OCI-LY7 (cell line): ENCODE measurements around the gene IER5. TPM values are rescaled to one million over a fixed set of nuclear protein-coding genes. Genes with fewer than 3 reads are reported as not detected.
"Not testable (repeated sequence)": the region's sequence is repeated elsewhere in the genome, so short reads cannot be mapped to it uniquely, and the experiment has no call there.

ENCODE experiments used
- BruUV-seq: library from RNA; stranded (reverse); fragments of 400-500 nt; replicated peaks from 2 replicates; lab custom pipeline; 2021; lab: Mats Ljungman, UMichigan
- CTCF ChIA-PET: fragments of 300-600 bp; sonication (Branson Sonifier 250); formaldehyde crosslinking; loops from one replicate; lab custom pipeline; 2022; ENCODE audit warnings: antibody characterized with exemption; ENCODE audit not compliant: unreplicated experiment; lab: Charles Lee
- POLR2A ChIA-PET: fragments of 300-600 bp; sonication (Branson Sonifier 250); formaldehyde crosslinking; loops from one replicate; lab custom pipeline; 2022; ENCODE audit warnings: antibody characterized with exemption; lab: Charles Lee
- DNase-seq: peaks from one replicate; pipeline ENCODE4 v3.0.0-alpha.2; 2015; ENCODE audit warnings: low spot score
- H2AFZ ChIP-seq: fragments of 200-600 bp; sonication (generic), shearing (Covaris generic); 2 replicates; pipeline ENCODE4 v1.6.1; 2014; ENCODE audit warnings: mild to moderate bottlenecking, antibody characterized with exemption, low read length, moderate library complexity
- H3K27ac ChIP-seq: fragments of 200-600 bp; sonication (generic); 2 replicates; pipeline ENCODE4 v1.5.1; 2014; ENCODE audit warnings: mixed run types, low read depth, mild to moderate bottlenecking, moderate library complexity, low read length, inconsistent platforms; ENCODE audit not compliant: poor library complexity, severe bottlenecking
- H3K36me3 ChIP-seq: fragments of 200-600 bp; sonication (generic); 2 replicates; pipeline ENCODE4 v1.6.1; 2014; ENCODE audit warnings: mild to moderate bottlenecking, antibody characterized with exemption, low read length, moderate library complexity, mixed read lengths; ENCODE audit not compliant: insufficient read depth
- H3K4me1 ChIP-seq: fragments of 200-600 bp; sonication (generic); 2 replicates; pipeline ENCODE4 v1.5.1; 2014; ENCODE audit warnings: mild to moderate bottlenecking, low read length; ENCODE audit not compliant: insufficient read depth, poor library complexity, severe bottlenecking
- H3K4me2 ChIP-seq: fragments of 200-600 bp; sonication (generic); 2 replicates; pipeline ENCODE4 v1.6.1; 2014; ENCODE audit warnings: mild to moderate bottlenecking, low read length
- H3K4me3 ChIP-seq: fragments of 200-600 bp; sonication (generic); 2 replicates; pipeline ENCODE4 v1.5.1; 2014; ENCODE audit warnings: mild to moderate bottlenecking, low read depth, low read length; ENCODE audit not compliant: poor library complexity, severe bottlenecking
- H3K79me2 ChIP-seq: fragments of 200-600 bp; sonication (generic); 2 replicates; pipeline ENCODE4 v1.6.1; 2016; ENCODE audit warnings: low read depth, mild to moderate bottlenecking, low read length, moderate library complexity, mixed read lengths; ENCODE audit not compliant: insufficient read depth
- H3K9me2 ChIP-seq: fragments of 200-600 bp; sonication (generic); 2 replicates; pipeline ENCODE4 v1.6.1; 2016; ENCODE audit warnings: mild to moderate bottlenecking, low read length, mixed read lengths; ENCODE audit not compliant: insufficient read depth
- H3K9me3 ChIP-seq: fragments of 200-600 bp; sonication (generic); 2 replicates; pipeline ENCODE4 v1.6.1; 2014; ENCODE audit warnings: mild to moderate bottlenecking, mixed run types, low read length, mixed read lengths
- H4K20me1 ChIP-seq: fragments of 200-600 bp; sonication (generic); 2 replicates; pipeline ENCODE4 v1.6.1; 2014; ENCODE audit warnings: mild to moderate bottlenecking, antibody characterized with exemption, low read length, moderate library complexity, mixed read lengths; ENCODE audit not compliant: insufficient read depth
- EZH2phosphoT487 ChIP-seq: fragments of 200-600 bp; sonication (generic); IDR thresholded peaks from 2 replicates; pipeline ENCODE4 v1.6.1; 2018; ENCODE audit warnings: low read depth, borderline replicate concordance, mild to moderate bottlenecking, mixed run types, antibody characterized with exemption, low read length, moderate library complexity, mixed read lengths
- intact Hi-C: fragments of 100-400 bp; cut with micrococcal nuclease; formaldehyde crosslinking; loops from one replicate; pipeline ENCODE4 v1.10.0; 2022; ENCODE audit not compliant: unreplicated experiment
- total RNA-seq, 2 experiments: library from RNA; depleted of rRNA in 1 of 2; stranded (reverse); fragments of >200 nt in 1 of 2; shearing (Covaris generic) in 1 of 2; gene quantifications; 2 replicates each; pipeline ENCODE4 v1.2.3, GENCODE V29; 2014 to 2022
- TF ChIP-seq, protein P1 (sequence below): fragments of 200-600 bp; sonication (generic); conservative IDR thresholded peaks from 2 replicates; pipeline ENCODE4 v1.5.1; 2014; ENCODE audit warnings: mild to moderate bottlenecking, antibody characterized with exemption, low read length, moderate library complexity, mixed read lengths

Gene IER5
- total RNA-seq, 2 experiments from 2014 or later = 7.2 to 14.3 TPM

DNA sequence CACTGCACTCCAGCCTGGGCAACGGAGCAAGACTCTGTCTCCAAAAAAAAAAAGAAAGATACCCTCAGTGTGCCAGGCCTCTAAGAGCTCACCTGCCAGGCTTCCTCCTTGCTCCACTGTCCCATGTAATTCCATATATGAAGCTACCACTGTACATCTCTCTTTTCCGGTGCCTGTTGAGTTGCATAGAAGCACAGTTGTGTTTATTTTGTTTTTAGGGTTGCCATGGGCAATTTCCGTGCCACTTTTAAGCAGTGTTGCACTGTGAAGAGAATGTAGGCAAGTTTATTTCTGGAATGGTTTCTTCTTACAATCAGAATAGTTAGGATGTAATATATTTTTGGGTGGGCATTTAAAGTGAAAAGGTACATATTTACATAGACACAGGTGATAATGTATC is 31.4 kb upstream of the IER5 start:
- Histone ChIP-seq H3K79me2 (no peaks in the 10 kb centered on the region), H3K4me1 (peaks cover 2% of the 10 kb centered on the region), H2AFZ (no peak overlapping the region), H4K20me1 (no peaks in the 10 kb centered on the region), H3K4me2 (no peak overlapping the region), H3K4me3 (no peak overlapping the region), H3K9me3 (no peaks in the 10 kb centered on the region), H3K36me3 (no peaks in the 10 kb centered on the region), H3K27ac (no peak overlapping the region), H3K9me2 (no peaks in the 10 kb centered on the region)
- BruUV-seq = no TSS peak
- no peak for TF ChIP-seq EZH2phosphoT487
- TF ChIP-seq, protein P1, sequence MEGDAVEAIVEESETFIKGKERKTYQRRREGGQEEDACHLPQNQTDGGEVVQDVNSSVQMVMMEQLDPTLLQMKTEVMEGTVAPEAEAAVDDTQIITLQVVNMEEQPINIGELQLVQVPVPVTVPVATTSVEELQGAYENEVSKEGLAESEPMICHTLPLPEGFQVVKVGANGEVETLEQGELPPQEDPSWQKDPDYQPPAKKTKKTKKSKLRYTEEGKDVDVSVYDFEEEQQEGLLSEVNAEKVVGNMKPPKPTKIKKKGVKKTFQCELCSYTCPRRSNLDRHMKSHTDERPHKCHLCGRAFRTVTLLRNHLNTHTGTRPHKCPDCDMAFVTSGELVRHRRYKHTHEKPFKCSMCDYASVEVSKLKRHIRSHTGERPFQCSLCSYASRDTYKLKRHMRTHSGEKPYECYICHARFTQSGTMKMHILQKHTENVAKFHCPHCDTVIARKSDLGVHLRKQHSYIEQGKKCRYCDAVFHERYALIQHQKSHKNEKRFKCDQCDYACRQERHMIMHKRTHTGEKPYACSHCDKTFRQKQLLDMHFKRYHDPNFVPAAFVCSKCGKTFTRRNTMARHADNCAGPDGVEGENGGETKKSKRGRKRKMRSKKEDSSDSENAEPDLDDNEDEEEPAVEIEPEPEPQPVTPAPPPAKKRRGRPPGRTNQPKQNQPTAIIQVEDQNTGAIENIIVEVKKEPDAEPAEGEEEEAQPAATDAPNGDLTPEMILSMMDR = no peak
- POLR2A ChIA-PET = no interaction called here
- intact Hi-C loops = no loop called here
- DNase-seq = no peak
- CTCF ChIA-PET = no interaction called here

DNA sequence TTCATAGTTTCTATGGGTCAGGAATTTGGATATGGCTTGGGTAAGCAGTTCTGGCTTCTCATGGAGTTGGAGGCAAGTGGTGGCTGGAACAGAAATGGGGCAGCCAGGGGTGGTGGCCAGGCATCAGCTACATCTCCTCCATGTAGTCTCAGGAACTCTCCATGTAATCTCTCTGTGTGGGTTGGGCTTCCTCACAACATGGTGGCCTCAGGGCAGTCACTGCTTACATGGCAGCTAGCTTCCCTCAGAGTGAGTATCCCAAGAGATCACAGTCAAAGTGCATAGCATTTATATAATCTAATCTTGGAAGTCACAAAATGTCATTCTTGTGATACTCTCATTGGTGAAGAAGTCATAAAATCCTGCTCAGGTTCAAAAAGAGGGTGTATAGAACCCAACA is 29.1 kb upstream of the IER5 start:
- TF ChIP-seq, protein P1 = no peak
- no peak for TF ChIP-seq EZH2phosphoT487
- intact Hi-C loops = no loop called here
- CTCF ChIA-PET = no interaction called here
- H3K9me2 ChIP-seq = no peaks in the 10 kb centered on the region
- no peak overlapping the region for H3K27ac ChIP-seq
- no peaks in the 10 kb centered on the region for H3K9me3 ChIP-seq
- H3K4me3 ChIP-seq = no peak overlapping the region
- BruUV-seq = no TSS peak
- H3K4me1 ChIP-seq = peaks cover 16% of the 10 kb centered on the region
- no peaks in the 10 kb centered on the region for H3K79me2 ChIP-seq
- H3K4me2 ChIP-seq = no peak overlapping the region
- DNase-seq = no peak
- POLR2A ChIA-PET = interaction anchor here (0.7 to 0.8 kb wide), 2 partner anchors 51 to 216 kb away, joined by 3 read pairs; no protein-coding TSS in a partner anchor
- H3K36me3 ChIP-seq = no peaks in the 10 kb centered on the region
- no peaks in the 10 kb centered on the region for H4K20me1 ChIP-seq
- H2AFZ ChIP-seq = no peak overlapping the region

DNA sequence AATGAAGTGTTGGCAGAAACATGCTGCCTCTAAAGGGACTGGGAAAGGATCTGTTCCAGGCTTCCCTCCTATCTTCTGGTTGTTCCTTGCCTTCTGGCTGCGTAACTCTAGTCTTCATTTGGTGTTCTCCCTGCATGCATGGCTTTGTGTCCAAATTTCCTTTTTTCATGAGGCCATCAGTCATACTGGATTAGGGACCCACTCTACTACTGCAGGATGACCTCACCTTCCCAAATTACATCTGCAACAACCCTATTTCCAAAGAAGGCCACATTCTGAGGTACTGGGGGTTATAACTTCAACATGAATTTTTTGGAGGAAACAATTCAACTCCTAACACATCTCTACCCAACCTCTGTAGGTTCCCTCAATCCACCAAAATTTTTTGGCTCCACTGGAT is 28.4 kb upstream of the IER5 start:
- BruUV-seq = no TSS peak

DNA sequence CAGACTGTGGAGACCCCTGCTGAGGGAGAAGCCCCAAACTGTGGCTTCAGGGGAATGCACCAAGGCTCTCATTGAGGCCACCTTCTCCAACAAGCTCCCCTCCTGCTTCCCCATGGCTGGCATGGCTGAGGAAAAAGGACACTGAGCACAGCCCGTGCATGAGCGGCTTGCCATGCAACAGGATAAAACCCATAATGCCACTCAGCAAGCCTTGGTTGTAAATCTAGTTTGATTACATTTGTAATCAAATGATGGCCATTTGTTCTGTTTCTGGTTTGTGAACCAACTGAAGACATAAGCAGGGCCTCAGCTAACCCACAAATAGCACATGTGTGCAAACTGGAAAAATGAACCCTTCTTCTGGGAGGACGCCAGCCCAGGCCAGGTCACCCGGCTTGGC is 27.6 kb upstream of the IER5 start:
- H3K9me2 ChIP-seq, H3K9me3 ChIP-seq, H3K36me3 ChIP-seq, H4K20me1 ChIP-seq, CTCF ChIA-PET, H3K79me2 ChIP-seq, H3K4me3 ChIP-seq, H2AFZ ChIP-seq, intact Hi-C loops, POLR2A ChIA-PET, BruUV-seq, H3K27ac ChIP-seq, DNase-seq, H3K4me2 ChIP-seq: not testable (repeated sequence)
- H3K4me1 ChIP-seq = peaks cover 16% of the 10 kb centered on the region

More for the DNA sequence above, 28.4 kb upstream of the IER5 start:
- intact Hi-C loops = no loop called here
- Histone ChIP-seq H3K27ac (no peak overlapping the region), H3K79me2 (no peaks in the 10 kb centered on the region), H3K4me2 (no peak overlapping the region), H3K36me3 (no peaks in the 10 kb centered on the region), H3K9me2 (no peaks in the 10 kb centered on the region), H3K4me1 (peaks cover 16% of the 10 kb centered on the region), H2AFZ (no peak overlapping the region), H3K4me3 (no peak overlapping the region), H4K20me1 (no peaks in the 10 kb centered on the region), H3K9me3 (no peaks in the 10 kb centered on the region)
- TF ChIP-seq, protein P1 = no peak
- no peak for TF ChIP-seq EZH2phosphoT487
- POLR2A ChIA-PET = no interaction called here
- CTCF ChIA-PET = no interaction called here
- no peak for DNase-seq
